CD4-positive, alpha-beta T cell treated with Interleukin-17A for 1 hour (primary cell): Measurements from ENCODE around the gene PMEPA1.

Experiments used
- DNase-seq: peaks from one replicate; pipeline ENCODE4 v3.0.0-alpha.2; 2020

PMEPA1 gene

DNA sequence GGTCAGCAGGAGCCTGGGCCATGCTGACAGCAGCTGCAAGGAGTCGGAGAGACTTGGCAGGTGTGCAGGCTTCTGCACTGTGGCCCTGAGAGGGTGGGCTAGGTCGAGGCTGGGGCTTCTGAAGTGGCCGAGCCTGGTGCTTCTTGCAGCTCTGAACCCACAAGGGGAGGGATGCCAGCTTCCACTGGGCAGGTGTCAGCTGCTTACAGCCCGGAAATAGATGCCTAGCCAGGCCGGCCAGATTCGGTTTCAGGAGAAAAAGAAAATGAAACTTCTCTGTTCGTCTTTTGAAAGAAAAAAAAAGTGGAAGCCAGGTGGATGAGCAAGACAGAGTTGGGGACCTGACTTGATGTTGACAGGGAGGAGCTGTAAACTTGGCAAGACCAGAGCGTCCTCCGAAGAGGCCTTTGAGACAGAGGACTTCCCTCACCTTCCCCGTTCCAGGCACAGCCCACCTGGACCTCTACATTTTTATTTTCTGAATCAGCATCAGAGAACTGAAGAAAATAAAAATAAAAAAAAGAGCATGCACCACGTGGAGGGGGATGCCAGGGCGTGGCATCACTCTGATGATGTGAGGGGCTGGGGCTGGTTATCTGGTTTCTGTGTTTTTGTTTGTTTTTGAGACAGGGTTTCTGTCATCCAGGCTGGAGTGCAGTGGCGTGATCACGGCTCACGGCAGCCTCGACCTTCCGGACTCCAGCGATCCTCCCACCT, 89.4 kb downstream of the PMEPA1 start, which contains the start of gene ZBP1:
ZBP1 (minus strand) TSS at position 153 of the 717 bp plus-strand sequence; CDS start at position 22, 131 bp downstream.
- peak; percentile 77 for DNase-seq

DNA sequence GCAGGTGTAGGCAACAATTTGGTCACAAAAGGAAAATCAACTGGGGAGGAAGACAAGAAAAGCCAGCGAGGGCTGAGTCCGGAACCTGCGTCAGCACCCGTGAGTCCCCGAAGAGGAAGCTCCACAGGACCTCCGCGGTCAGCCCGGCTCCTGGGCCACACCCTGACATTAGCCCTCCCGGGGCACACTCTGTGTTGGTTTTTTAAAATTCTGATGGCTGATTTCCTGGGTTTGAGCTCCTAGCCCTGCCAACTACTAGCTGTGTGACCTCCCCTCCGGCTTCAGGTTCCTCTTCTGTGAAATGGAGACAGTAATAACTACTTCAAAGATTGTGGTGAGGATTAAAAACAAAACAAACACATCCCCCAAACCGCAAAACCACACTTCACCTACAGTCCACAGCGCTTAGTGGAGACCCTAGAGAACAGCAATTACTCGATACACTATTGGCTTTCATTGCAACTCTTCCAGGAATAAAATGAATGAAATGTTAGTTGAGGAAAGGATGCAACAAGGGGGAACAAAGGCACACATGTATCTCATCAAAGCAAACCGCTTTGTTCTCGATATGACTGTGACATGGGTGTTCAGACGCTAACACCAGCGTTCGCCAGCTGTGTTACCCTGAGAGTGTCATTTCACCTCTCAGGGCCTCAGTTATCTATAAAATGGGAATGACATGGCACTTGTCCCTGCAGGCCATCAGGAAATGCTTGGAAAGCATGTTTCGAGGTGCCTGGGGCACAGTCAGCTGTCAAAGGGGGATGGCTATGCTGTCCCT, 90.6 kb downstream of the PMEPA1 start:
- DNase-seq, result peak; percentile 85

DNA sequence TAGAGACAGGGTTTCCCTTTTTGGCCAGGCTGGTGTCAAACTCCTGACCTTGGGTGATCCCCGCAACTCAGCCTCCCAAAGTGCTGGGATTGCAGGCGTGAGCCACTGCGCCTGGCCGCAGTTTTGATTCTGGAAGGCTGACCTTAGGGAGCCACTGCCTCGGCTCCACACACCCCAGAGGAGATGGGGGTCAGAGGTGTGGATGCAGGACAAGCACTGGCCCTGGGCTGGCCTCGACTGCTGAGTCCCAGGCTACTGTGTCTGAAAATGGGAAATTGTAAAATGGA, 91.1 kb downstream of the PMEPA1 start:
- DNase-seq, result no peak

DNA sequence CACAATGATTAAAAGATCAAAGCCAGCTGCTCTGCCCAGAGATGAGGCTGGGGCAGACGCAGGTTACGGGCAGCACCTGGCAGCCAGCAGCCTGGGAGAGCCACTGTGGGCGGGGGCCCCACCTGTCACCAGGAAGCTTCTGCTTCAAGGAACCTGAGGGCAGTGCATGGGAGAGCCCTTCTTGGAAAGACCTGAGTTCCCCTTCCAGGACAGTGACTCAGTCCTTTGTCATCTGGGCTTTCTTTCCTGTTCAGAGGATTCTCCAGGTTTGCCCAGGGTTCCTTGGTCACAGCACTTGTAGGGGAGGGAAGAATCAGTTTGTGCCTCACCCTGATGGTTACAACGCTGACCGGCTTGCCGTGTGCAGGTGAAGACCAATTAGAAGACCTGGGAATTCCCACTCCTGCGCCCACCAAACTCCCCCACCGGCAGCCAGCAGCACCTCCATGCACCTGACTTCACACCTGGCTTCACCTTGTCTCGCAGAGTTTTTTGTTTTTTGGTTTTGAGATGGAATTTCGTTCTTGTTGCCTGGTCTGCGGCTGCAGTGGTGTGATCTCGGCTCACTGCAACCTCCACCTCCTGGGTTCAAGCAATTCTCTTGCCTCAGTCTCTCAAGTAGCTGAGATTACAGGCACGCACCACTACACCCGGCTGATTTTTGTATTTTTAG, 91.6 kb downstream of the PMEPA1 start:
- peak; percentile 34 for DNase-seq

DNA sequence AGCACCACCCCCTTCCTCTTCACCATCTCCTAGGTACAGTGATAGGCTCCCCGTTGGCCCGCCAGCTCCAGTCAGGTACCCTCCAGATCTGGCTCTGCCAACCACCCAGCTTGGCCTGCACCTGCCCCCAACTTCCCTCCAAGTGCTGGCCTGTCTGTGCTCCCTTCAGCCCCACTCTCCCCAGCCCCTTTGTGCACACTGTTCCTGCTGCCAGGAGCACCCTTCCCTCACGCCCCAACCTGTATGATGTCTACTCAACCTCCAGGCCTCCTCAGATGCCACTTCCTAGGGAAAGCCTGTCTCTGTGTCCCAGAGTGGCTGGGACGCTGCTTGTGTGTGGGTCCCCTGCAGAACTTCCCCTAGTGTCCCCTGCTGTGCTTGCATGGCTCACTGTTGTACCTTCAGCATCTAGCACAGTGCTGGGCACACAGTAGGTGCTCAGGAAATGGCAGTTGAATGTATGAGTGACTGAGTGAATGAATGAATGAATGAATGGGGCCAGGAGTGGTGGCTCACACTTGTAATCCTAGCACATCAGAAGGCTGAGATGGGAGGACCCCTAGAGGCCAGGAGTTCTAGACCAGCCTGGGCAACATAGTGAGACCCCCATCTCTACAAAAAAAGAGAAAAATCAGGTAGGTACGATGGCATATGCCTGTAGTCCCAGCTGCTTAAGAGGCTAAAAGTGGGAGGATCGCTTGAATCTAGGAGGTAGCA, 92.6 kb downstream of the PMEPA1 start:
- no peak for DNase-seq

DNA sequence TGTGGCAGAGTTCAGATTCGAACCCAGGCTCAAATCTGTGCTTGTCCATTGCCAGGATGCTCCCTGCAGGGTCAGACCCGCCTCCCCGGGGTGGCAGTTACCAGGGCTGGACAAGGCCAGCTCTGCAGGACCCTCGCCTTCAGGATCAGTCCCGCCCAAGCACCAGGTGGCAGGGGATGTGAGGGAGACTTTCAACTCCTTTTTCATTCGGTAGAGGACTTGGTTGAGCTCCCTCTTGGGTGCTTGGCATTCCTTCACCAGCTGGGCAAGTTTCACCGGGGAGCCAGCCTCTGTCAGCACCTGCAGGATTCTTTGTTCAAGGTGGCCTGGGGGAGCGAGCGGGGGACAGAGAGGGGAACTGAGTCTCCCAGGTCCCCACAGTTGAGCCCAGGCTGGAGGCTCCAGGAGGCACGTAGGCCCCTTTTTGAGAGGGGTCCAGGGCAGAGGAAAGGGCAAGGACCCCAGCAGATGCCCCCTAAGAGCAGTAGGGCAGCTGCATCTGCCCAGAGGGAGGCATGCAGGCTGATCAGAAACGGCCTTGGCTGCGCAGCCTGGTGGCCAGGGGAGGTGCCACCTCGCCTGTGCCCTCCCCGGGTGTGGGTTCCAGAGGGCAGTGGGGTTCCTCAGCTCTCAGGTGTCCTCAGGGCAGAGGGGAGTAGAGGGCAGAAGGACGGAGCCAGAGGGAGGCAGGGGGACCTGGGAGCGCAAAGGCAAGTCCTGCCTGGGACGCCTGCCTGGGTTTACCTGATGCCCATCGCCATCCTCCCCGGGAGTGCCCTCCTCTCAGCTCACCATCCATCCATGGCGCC, 93.5 kb downstream of the PMEPA1 start:
- DNase-seq, result no peak

DNA sequence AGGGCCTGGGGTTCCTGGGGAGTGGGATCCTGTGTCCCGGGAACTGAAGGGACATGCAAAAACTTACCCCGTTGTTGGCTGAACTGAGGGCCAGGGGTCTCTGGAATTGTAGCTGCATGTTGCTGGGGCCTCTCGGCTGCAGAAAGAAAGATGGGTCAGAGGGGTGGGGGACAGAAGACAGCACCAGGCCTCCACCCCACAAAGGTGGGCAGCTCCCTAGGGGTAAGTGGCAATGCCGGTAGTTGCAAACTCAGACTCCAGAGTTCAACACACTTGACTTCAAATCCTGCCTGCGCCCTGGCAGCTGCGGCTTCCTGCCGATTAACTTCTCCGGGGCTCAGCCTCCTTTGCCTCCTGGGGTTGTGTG, 94.4 kb downstream of the PMEPA1 start:
- no peak for DNase-seq

DNA sequence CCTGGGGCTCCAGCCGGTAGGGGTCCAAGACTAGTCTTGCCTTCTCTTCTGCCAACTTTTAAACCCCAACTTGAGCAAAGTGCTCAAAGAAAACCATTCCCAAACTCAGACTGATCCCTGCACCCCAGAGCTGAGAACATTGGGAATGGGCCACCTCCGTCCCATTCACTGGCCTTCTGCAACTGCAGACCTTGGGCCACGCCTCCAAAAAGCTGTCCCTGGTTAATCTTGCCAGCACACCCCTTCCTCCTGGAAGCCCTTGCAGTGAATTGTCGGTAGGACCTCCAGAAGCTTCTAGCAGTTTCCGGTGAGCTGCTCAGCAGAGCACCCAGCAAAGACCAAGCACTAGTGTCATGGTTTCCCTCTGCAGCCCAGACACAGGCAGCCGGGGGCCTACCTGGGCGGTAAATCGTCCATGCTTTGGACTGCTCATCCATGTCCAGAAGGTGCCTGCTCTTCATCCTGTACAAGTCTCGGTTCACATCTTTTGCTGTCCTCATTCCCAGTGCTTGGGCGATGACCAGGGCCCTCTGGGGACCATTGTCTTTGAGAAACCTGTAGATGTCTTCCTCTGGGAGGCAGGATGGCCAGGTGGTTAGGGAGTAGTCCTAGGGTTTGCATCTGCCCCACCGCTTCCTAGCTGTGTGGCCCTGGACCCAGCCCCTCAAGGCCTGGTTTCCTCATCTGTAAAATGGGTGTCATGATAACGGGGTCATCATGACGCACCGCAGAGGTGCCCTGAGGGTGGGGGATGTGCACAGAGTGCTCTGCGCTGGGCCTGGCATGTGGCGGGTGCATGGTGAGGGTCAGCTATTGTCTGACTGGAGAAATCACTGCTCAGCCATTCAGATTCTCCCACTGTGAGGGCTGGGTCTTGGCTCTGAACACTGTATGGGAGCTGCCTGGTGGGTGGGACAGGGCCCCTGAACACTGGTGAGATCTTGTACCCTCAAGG, 95.0 kb downstream of the PMEPA1 start:
- DNase-seq, result no peak

DNA sequence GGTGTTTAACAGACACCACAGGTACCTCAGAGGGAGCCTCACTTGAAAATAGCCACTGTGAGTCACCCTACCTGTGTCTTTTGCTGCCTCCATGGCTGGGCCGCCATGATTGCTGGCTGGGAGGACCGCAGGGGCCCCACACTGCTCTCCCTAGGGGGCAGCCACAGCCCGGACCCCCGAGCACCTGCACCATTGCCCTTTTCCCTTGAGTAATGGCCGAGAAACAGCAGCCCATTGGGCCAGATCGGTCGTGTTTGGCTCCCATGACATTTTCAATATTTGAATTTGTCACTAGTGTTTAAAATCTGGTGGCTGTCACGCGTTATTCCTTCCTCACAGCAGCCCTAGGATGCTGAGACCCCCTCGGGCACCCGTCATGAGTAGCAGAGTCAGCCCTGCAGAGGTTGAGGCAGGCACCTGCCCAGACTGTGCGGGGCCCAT, 96.3 kb downstream of the PMEPA1 start:
- DNase-seq, result no peak

DNA sequence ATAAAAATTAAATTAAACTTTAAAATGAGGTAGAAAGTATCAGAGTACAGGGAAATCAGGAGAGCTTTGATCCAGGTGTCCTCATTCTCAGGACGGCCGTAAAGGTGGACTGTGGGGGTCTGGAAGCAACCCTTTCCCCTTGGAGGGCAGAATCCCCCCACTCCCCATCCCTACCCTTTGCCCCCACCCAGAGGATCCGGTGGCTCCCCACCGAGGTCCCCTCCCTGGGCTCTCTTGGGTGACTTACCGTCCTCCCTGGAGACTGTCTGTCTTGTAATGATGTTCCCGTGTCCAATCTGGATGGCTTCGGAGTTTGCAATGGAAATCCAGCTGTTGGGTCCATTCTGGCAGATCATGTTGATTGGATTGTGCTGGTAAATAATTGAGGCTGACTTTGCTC, 96.9 kb downstream of the PMEPA1 start:
- DNase-seq, result no peak

DNA sequence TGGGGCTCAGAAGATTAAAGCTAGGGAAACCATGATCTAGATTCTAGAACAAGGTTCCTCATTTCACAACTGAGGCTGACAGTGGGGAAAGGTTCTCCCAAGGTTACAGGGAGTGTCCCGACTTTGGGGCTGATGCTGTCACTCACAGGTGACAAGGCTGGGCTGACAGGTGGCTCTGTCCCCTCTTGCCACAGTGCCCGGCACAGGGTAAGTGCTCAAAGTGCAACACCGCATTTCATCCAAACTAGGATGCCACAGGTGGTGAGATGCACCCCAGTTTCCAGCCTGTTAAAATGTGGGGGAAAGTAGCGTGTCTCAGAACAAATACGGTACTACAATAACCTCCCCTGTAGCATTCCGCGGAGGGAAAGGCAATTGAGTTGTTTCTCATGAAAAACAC, 97.4 kb downstream of the PMEPA1 start:
- DNase-seq, result no peak

DNA sequence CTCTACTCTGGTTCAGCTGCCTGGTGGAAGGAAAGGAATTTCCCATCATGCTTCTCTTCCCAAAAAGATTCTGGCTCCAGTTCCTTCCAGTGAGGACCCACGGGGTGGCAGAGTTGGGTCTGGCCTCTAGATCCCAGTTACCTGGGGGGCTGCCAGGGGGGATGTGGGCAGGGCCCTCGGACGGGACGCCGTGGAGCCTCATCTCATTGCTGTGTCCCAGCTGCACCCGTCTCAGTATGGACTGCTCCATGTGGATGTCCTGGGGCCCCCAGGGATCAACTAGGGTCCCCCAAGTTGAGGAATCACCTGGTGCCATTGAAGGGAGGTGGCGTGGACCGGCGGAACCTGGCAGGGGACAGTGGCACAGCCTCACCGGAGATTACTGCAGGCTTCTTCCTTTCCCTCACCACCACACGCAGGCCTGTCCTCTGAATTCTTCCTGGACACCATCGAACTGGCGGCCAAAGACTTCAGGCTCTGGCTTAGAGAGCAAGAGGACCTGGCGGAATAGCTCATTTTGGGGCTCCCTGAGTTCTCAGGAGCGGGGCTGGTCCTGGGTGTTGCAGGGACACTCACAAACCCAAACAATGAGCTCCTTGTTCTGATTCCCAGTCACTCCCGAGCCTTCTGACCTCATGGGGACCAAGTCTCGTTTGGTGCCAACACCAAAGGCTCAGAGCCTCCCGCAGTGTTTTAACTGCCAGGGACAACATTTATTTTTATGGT, 98.1 kb downstream of the PMEPA1 start:
- no peak for DNase-seq

DNA sequence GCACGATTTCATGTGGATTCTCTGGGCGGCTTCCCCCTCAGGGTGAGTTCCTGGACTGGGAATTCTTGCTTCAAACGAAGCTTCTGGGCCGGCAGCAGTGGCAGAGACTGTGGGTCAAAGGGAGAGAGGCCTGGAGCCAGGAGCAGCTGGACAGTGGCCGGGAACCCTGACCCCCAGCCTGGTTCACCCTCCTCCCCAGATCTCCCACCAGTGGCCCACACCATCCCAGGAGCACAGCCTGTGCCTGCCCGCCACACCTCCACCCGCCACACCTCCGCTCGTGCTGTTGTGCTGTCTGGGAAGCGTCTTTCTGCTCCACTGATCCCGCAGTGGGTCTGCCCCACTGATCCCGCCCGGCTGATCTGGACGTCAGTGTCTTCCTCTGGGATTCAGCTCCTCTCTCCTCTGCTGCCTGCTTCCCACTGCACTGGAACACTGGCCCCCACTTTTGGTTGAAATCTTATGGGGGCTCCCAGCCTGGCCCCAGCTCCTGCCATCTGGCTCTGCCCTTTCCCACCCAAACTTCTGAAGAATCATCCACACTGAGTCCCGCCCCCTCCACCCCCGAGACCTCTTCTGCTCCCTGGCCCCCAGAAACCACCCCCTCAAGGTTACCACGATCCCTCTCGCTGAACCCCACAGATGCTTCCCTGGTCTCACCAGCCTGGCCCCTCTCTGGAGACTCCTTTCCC, 99.4 kb downstream of the PMEPA1 start:
- DNase-seq, result no peak

DNA sequence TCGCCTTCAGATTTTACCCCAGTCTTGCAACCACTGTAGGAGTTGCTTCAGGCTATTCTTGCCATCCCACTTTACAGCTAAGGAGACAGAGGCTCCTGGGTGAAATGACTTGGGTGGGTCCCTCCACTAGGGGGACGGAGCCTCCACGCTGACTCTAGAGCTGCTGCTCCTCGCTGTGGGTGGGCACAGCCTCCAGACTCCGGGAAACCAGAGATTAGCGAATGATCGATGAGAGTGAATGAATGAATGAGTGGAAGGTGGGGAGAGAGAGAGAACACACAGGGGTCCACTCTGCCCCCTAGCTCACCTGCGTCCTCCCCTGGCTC, 100.0 kb downstream of the PMEPA1 start:
- no peak for DNase-seq

DNA sequence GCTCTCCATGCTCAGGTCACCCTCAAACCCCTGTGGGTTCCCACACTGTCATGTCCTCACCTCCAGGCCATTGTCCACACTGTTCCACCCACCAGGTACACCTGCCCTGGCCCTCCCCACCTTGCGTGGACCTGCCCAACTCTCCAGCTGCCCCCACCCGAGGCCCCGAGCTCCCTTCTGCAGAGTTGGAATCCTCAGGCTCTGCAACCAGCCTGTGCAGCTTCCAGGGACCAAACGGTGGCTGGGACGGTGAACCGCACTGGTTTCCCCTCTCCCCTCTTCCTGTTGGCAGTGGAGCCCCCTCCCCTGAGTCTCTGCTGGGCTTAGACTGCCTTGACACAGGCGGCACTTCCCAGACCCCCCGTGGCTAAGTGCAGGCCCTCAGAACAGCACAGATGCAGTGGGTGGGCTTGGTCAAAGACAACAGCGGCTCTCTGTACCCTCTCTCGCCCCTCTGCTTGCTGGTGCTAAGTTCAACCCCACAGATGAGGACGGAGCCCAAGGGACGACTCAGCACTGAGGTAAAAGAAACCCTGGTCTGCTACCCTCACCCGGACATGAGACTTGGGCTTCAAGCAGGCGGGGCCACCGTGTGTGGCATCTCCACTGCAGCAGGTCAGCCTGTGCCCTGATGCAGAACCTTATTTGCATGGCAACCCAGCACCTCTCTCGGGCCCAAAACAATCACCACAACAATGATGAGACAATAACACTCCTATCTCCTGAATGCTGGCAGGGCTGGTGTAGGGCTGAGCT, 100.6 kb downstream of the PMEPA1 start:
- no peak for DNase-seq

DNA sequence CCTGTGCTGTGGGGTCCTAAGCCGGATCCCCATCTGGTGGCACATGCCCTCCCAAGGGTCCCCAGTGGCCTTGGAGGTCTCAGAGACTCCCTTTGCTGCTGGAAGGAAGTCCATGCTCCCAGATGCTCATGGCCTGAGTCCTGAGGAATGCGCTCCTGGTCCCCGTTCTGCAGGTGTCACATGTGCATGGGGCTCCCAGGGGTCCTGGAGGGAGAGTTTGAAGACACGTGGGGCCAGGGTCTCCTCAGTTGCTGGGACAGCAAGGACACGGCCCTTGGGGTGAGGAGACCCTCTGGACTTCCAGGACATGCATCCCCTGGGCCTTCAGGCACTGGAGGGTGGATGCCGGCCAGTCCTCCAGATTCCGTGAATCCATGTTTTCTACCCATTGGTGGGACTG, 101.3 kb downstream of the PMEPA1 start:
- DNase-seq, result no peak

DNA sequence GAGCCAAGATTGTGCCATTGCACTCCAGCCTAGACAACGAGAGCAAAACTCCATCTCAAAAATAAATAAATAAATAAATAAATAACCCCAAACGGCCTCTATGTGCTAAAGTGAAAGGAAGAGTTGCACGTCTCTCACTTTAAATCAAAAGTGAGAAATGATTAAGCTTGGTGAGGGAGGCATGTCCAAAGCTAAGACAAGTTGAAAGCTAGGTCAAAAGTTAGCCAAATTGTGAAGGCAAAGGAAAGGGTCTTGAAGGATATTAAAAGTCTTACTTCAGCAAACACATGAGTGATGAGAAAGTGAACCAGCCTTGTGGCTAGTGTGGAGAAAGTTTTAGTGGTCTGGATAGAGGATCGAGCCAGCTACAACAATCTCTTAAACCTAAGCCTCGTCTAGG, 103.9 kb downstream of the PMEPA1 start:
- peak; percentile 14 for DNase-seq

DNA sequence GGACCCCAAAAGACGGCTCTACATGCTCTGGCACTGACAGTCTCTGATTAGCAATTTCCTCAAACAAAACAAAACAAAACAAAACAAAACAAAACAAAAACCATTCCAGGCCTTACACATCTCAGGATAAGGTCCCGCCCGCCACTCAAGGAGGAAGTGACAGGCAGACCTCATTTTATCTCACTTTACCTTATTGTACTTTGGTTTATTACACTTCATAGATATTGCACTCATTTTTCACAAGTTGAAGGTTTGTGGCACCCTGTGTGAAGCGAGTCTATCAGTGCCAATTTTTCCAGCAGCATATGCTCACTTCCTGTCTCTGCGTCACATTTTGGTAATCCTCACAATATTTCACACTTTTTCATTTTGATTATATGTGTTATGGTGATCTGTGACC, 104.8 kb downstream of the PMEPA1 start:
- peak; percentile 65 for DNase-seq

DNA sequence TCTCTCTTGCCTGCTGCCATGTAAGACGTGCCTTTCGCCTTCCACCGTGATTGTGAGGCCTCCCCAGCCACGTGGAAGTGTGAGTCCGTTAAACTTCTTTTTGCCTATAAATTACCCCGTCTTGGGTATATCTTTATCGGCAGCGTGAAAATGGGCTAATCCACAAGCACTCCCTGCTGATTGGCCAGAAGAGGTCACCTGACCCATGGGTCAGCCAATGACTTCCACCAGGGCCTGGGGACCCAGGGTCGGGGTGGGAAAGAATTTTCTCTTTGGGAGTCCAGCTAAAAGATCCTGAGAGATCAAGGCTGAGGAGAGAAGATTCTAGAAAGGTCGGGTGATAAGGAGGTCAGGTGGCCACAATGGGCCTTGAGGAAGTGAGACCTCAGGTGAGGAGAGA, 106.7 kb downstream of the PMEPA1 start:
- no peak for DNase-seq
